Mucosa of rectum (tissue), 2 donors: ENCODE results near the gene CIDEB.

Source experiments
- H3K27ac ChIP-seq, 2 donors: one replicate each; pipeline ENCODE4 v1.7.0; 2013; ENCODE audit warnings: inconsistent platforms in 2 of 2, low read depth in 2 of 2, low read length in 2 of 2
- H3K27me3 ChIP-seq, 2 donors: one replicate each; pipeline ENCODE4 v1.7.0; 2013; ENCODE audit warnings: low read length in 2 of 2; ENCODE audit not compliant: control insufficient read depth in 2 of 2, insufficient read depth in 2 of 2
- H3K36me3 ChIP-seq, 2 donors: one replicate each; pipeline ENCODE4 v1.7.0; 2013; ENCODE audit warnings: low read length in 2 of 2; ENCODE audit not compliant: control insufficient read depth in 2 of 2, insufficient read depth in 2 of 2
- H3K4me1 ChIP-seq, 2 donors: one replicate each; pipeline ENCODE4 v1.7.0; 2013; ENCODE audit warnings: low read length in 2 of 2, mild to moderate bottlenecking in 1 of 2; ENCODE audit not compliant: control insufficient read depth in 2 of 2, insufficient read depth in 2 of 2
- H3K4me3 ChIP-seq, 2 donors: one replicate each; pipeline ENCODE4 v1.7.0; 2013; ENCODE audit warnings: low read length in 2 of 2
- H3K9ac ChIP-seq, 2 donors: one replicate each; pipeline ENCODE4 v1.7.0; 2013; ENCODE audit warnings: low read length in 2 of 2, low read depth in 1 of 2, mild to moderate bottlenecking in 1 of 2
- H3K9me3 ChIP-seq, 2 donors: one replicate each; pipeline ENCODE4 v1.7.0; 2013; ENCODE audit warnings: low read length in 2 of 2; ENCODE audit not compliant: control insufficient read depth in 2 of 2
- donor health status: healthy.
- donor health status: Normal muscosa, but diverticular disease.

Gene CIDEB

DNA sequence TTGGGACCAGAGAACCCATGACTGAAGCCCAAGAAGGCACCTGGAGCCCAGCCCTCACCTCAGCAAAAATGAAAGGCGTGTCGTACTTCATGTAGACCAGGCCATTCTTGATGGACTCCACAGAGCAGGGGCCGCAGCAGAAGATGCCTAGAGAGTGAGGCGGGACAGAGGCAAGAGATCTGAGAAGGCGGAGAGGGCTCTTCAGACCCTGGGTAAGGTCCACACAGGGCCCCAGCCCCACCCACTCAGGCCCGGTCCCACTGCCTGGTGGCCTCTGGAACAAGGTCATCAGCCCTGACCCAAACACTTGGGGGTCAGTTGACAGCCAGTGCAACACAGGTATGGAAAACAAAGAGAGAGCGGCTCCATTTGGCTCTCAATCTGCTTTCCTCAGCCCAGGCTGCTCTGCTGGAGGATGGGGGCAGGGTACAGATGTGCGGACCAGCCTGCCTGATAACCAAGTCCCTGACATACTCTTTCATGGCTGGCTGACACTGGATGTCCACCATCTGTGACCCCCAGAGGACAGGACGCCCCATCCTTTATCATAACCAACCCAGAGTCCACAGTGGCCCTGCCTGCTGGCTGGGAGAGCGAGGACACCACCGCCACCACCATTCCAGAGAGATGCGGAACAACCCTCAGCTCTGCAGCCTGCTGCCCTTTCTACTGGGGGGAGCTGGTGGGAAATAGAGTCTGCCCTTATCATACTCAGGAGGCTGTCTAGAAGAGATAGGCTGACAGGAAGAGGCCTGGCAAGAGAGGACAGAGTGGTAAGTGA, 51.7 kb downstream of the CIDEB start:
- no peaks in the 10 kb centered on the region for H3K4me1 ChIP-seq
- H3K27me3 ChIP-seq = no peaks in the 10 kb centered on the region
- H3K27ac ChIP-seq = no peak overlapping the region
- no peak overlapping the region for H3K9ac ChIP-seq
- peaks cover 0 to 5% of the 10 kb centered on the region in 2 donors for H3K36me3 ChIP-seq
- H3K4me3 ChIP-seq = no peak overlapping the region
- no peaks in the 10 kb centered on the region for H3K9me3 ChIP-seq

DNA sequence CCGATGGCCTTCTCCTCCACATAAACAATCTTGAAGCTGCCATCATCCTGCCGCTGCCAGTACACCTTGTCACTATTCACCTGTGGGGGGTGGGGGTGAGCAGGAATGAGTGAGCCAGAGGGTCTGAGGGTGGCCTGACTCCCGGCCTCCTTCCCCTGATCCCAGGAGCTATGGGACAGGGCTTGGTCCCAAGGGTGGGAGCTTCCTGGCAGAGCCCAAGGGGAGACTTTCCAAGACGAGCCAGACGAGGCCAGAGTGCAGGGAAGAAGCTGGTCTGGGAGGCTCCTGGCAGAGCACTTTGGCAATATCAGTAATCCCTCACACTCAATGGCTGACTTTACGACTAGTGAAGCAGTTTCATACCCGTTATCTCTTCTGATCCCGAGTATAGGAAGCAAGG, 52.3 kb downstream of the CIDEB start:
- peaks cover 0 to 5% of the 10 kb centered on the region in 2 donors for H3K36me3 ChIP-seq
- H3K27ac ChIP-seq = no peak overlapping the region
- no peaks in the 10 kb centered on the region for H3K9me3 ChIP-seq
- no peaks in the 10 kb centered on the region for H3K4me1 ChIP-seq
- H3K9ac ChIP-seq = no peak overlapping the region
- no peak overlapping the region for H3K4me3 ChIP-seq
- no peaks in the 10 kb centered on the region for H3K27me3 ChIP-seq
